ENCODE measurements around the gene ZNF384. TPM values are rescaled to one million over a fixed set of nuclear protein-coding genes. Genes with fewer than 3 reads are reported as not detected.

The ZNF384 gene
- total and polyA plus RNA-seq, 4 donors: 3.9 to 12.7 (median 10.0) TPM

DNA sequence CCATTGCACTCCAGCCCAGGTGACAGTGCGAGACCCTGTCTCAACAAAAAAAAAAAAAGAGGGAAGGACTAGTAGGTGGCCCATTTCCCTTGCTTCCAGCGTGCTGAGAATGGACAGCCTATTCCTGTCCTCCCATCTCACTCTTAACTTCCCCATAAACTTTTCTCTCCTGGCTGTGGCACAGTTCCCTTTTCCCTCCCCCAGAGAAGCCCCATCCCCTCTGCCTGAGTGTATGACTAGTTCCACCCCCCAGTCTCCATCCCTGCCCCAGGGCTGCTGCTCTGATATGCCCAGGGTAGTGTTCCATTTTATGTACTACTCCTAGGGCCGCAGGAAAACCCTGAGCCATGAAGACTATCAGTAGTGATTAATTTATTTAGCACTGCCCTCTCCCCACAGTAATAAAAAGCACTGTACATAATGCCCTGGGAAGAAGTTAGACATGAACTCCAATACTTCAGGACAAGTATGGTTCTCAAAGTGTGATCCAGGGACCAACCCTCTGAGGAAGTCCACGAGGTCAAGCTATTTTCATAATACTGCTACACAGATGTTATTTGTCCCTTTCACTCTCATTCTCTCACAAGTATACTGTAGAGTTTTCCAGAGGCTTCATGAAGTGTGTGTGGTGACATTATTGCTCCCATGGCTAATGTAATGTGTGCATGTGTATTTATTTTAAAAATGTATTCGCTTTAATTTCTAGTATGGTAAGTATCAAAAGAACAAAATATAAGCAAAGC lies 70.5 kb downstream of the ZNF384 start:
- WGBS: 84% methylated on average over 5 of the region's 5 CpGs
- Histone ChIP-seq H3K27ac (ENCODE audit: low read depth in 1 of 2, low read length in 2 of 2) (no peak overlapping the region), H3K9ac (ENCODE audit: low read depth in 1 of 2, low read length in 2 of 2) (no peak overlapping the region), H3K27me3 (ENCODE audit: control insufficient read depth in 4 of 4, insufficient read depth in 4 of 4, low read length in 3 of 4) (no peaks in the 10 kb centered on the region), H3K36me3 (ENCODE audit: control insufficient read depth in 4 of 4, insufficient read depth in 3 of 4, low read depth in 1 of 4, low read length in 3 of 4) (no peaks in the 10 kb centered on the region), H3K4me3 (ENCODE audit: low read depth in 1 of 3, low read length in 3 of 3) (no peak overlapping the region), H3K9me3 (ENCODE audit: control insufficient read depth in 4 of 4, low read length in 3 of 4) (no peaks in the 10 kb centered on the region), H3K4me1 (ENCODE audit: control insufficient read depth in 4 of 4, insufficient read depth in 4 of 4, low read length in 3 of 4) (peaks cover 8 to 17% (median 11%) of the 10 kb centered on the region in 4 donors)
- DNase-seq (ENCODE audit: low spot score): no peak
- TF ChIP-seq HNF4A (conservative IDR thresholded peaks at IDR 0.05): no peak
- no peak for TF ChIP-seq RAD21 (IDR thresholded peaks at IDR 0.05)
- no peak for TF ChIP-seq EGR1 (IDR thresholded peaks at IDR 0.05; ENCODE audit: low read depth in 2 of 2)
- TF ChIP-seq, protein P1, sequence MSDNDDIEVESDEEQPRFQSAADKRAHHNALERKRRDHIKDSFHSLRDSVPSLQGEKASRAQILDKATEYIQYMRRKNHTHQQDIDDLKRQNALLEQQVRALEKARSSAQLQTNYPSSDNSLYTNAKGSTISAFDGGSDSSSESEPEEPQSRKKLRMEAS (IDR thresholded peaks at IDR 0.05): no peak
- TF ChIP-seq JUND (IDR thresholded peaks at IDR 0.05): no peak
- no peak for TF ChIP-seq NR2F2 (IDR thresholded peaks at IDR 0.05)
- no peak for TF ChIP-seq YY1 (IDR thresholded peaks at IDR 0.05)
- TF ChIP-seq, protein P2, sequence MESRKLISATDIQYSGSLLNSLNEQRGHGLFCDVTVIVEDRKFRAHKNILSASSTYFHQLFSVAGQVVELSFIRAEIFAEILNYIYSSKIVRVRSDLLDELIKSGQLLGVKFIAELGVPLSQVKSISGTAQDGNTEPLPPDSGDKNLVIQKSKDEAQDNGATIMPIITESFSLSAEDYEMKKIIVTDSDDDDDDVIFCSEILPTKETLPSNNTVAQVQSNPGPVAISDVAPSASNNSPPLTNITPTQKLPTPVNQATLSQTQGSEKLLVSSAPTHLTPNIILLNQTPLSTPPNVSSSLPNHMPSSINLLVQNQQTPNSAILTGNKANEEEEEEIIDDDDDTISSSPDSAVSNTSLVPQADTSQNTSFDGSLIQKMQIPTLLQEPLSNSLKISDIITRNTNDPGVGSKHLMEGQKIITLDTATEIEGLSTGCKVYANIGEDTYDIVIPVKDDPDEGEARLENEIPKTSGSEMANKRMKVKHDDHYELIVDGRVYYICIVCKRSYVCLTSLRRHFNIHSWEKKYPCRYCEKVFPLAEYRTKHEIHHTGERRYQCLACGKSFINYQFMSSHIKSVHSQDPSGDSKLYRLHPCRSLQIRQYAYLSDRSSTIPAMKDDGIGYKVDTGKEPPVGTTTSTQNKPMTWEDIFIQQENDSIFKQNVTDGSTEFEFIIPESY (IDR thresholded peaks at IDR 0.05): no peak
- TF ChIP-seq, protein P3, sequence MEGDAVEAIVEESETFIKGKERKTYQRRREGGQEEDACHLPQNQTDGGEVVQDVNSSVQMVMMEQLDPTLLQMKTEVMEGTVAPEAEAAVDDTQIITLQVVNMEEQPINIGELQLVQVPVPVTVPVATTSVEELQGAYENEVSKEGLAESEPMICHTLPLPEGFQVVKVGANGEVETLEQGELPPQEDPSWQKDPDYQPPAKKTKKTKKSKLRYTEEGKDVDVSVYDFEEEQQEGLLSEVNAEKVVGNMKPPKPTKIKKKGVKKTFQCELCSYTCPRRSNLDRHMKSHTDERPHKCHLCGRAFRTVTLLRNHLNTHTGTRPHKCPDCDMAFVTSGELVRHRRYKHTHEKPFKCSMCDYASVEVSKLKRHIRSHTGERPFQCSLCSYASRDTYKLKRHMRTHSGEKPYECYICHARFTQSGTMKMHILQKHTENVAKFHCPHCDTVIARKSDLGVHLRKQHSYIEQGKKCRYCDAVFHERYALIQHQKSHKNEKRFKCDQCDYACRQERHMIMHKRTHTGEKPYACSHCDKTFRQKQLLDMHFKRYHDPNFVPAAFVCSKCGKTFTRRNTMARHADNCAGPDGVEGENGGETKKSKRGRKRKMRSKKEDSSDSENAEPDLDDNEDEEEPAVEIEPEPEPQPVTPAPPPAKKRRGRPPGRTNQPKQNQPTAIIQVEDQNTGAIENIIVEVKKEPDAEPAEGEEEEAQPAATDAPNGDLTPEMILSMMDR (IDR thresholded peaks at IDR 0.05; ENCODE audit: low read depth, low read length, missing input control): no peak

Small RNA genes lying within 50 kb of the gene (small RNA-seq; reads per million reads assigned to genes)
- not detected for gene RNU6-781P

Other genes with a start within 250 kb of the ZNF384 start
- under 1 TPM; 0.28 to 0.67 TPM for gene CD27, start 244.4 kb downstream of the ZNF384 start, total RNA-seq
- 1 to 10 TPM in 1 of 2 donors, under 1 TPM in 1; 0.58 to 2.5 TPM for gene CD27, start 244.4 kb downstream of the ZNF384 start, polyA plus RNA-seq
- gene TAPBPL, start 237.3 kb downstream of the ZNF384 start, total RNA-seq: 10 to 100 TPM in 1 of 2 donors, 1 to 10 TPM in 1; 9.5 to 32.9 TPM
- gene TAPBPL, start 237.3 kb downstream of the ZNF384 start, polyA plus RNA-seq: 10 to 100 TPM; 16.5 to 21.5 TPM
- 1 to 10 TPM; 5.8 to 6.4 TPM for gene VAMP1, start 218.7 kb downstream of the ZNF384 start, total RNA-seq
- gene VAMP1, start 218.7 kb downstream of the ZNF384 start, polyA plus RNA-seq: 1 to 10 TPM; 2.4 to 4.2 TPM
- 10 to 100 TPM; 37.6 to 38.6 TPM for gene MRPL51, start 196.1 kb downstream of the ZNF384 start, total RNA-seq
- gene MRPL51, start 196.1 kb downstream of the ZNF384 start, polyA plus RNA-seq: 100 to 1,000 TPM in 1 of 2 donors, 10 to 100 TPM in 1; 57.4 to 163 TPM
- 10 to 100 TPM in 1 of 2 donors, 1 to 10 TPM in 1; 10.0 to 55.1 TPM for gene NCAPD2, start 195.3 kb downstream of the ZNF384 start, total RNA-seq
- 1 to 10 TPM; 2.0 to 4.9 TPM for gene NCAPD2, start 195.3 kb downstream of the ZNF384 start, polyA plus RNA-seq
- 1,000 to 10,000 TPM; 1,234 to 1,389 TPM for gene GAPDH, start 154.9 kb downstream of the ZNF384 start, total RNA-seq
- 1,000 to 10,000 TPM; 1,299 to 2,082 TPM for gene GAPDH, start 154.9 kb downstream of the ZNF384 start, polyA plus RNA-seq
- 1 to 10 TPM; 4.8 to 5.9 TPM for gene IFFO1, start 133.3 kb downstream of the ZNF384 start, total RNA-seq
- gene IFFO1, start 133.3 kb downstream of the ZNF384 start, polyA plus RNA-seq: 1 to 10 TPM; 5.9 to 7.6 TPM
- 10 to 100 TPM in 1 of 2 donors, 1 to 10 TPM in 1; 4.8 to 22.3 TPM for gene NOP2, start 121.1 kb downstream of the ZNF384 start, total RNA-seq
- 10 to 100 TPM; 12.5 to 15.6 TPM for gene NOP2, start 121.1 kb downstream of the ZNF384 start, polyA plus RNA-seq
- 100 to 1,000 TPM; 101 TPM for gene CHD4, start 82.0 kb downstream of the ZNF384 start, total RNA-seq
- gene CHD4, start 82.0 kb downstream of the ZNF384 start, polyA plus RNA-seq: 10 to 100 TPM; 53.6 to 53.8 TPM
- gene LPAR5, start 53.4 kb downstream of the ZNF384 start, total RNA-seq: 1 to 10 TPM in 1 of 2 donors, under 1 TPM in 1; 0.84 to 2.0 TPM
- 1 to 10 TPM in 1 of 2 donors, under 1 TPM in 1; 0.58 to 1.3 TPM for gene LPAR5, start 53.4 kb downstream of the ZNF384 start, polyA plus RNA-seq
- 1 to 10 TPM in 1 of 2 donors, under 1 TPM in 1; 0.50 to 1.5 TPM for gene ACRBP, start 41.9 kb downstream of the ZNF384 start, total RNA-seq
- gene ACRBP, start 41.9 kb downstream of the ZNF384 start, polyA plus RNA-seq: under 1 TPM; 0.39 to 0.80 TPM
- 10 to 100 TPM; 14.9 to 15.5 TPM for gene ING4, start 26.3 kb downstream of the ZNF384 start, total RNA-seq
- gene ING4, start 26.3 kb downstream of the ZNF384 start, polyA plus RNA-seq: 10 to 100 TPM; 13.9 to 18.1 TPM
- not detected for gene PIANP, start 11.4 kb upstream of the ZNF384 start, total RNA-seq
- under 1 TPM in 1 of 2 donors, not detected in 1; 0.03 TPM for gene PIANP, start 11.4 kb upstream of the ZNF384 start, polyA plus RNA-seq
- 10 to 100 TPM; 26.0 to 31.3 TPM for gene COPS7A, start 34.7 kb upstream of the ZNF384 start, total RNA-seq
- gene COPS7A, start 34.7 kb upstream of the ZNF384 start, polyA plus RNA-seq: 10 to 100 TPM; 33.5 to 37.7 TPM
- 100 to 1,000 TPM in 1 of 2 donors, 10 to 100 TPM in 1; 59.6 to 131 TPM for gene MLF2, start 63.8 kb upstream of the ZNF384 start, total RNA-seq
- gene MLF2, start 63.8 kb upstream of the ZNF384 start, polyA plus RNA-seq: 100 to 1,000 TPM; 194 to 235 TPM
- 100 to 1,000 TPM in 1 of 2 donors, 10 to 100 TPM in 1; 26.3 to 106 TPM for gene PTMS, start 77.0 kb upstream of the ZNF384 start, total RNA-seq
- gene PTMS, start 77.0 kb upstream of the ZNF384 start, polyA plus RNA-seq: 100 to 1,000 TPM; 103 to 261 TPM
- under 1 TPM; 0.14 to 0.42 TPM for gene LAG3, start 83.1 kb upstream of the ZNF384 start, total RNA-seq
- gene LAG3, start 83.1 kb upstream of the ZNF384 start, polyA plus RNA-seq: 1 to 10 TPM in 1 of 2 donors, under 1 TPM in 1; 0.53 to 1.2 TPM
- gene CD4, start 100.2 kb upstream of the ZNF384 start, total RNA-seq: 10 to 100 TPM; 22.5 to 44.8 TPM
- 10 to 100 TPM; 15.9 to 41.5 TPM for gene CD4, start 100.2 kb upstream of the ZNF384 start, polyA plus RNA-seq
- gene GPR162, start 132.4 kb upstream of the ZNF384 start, total RNA-seq: 1 to 10 TPM in 1 of 2 donors, under 1 TPM in 1; 0.59 to 2.1 TPM
- gene GPR162, start 132.4 kb upstream of the ZNF384 start, polyA plus RNA-seq: 1 to 10 TPM; 1.4 to 2.4 TPM
- gene P3H3, start 139.0 kb upstream of the ZNF384 start, total RNA-seq: 1 to 10 TPM; 1.5 to 1.9 TPM
- 1 to 10 TPM in 1 of 2 donors, under 1 TPM in 1; 0.42 to 1.7 TPM for gene P3H3, start 139.0 kb upstream of the ZNF384 start, polyA plus RNA-seq
- under 1 TPM in 1 of 2 donors, not detected in 1; under 0.01 TPM for gene GNB3, start 151.6 kb upstream of the ZNF384 start, total RNA-seq
- under 1 TPM in 1 of 2 donors, not detected in 1; 0.12 TPM for gene GNB3, start 151.6 kb upstream of the ZNF384 start, polyA plus RNA-seq
- 10 to 100 TPM in 1 of 2 donors, under 1 TPM in 1; 0.25 to 26.0 TPM for gene CDCA3, start 161.9 kb upstream of the ZNF384 start, total RNA-seq
- 1 to 10 TPM; 1.3 to 3.9 TPM for gene CDCA3, start 161.9 kb upstream of the ZNF384 start, polyA plus RNA-seq
- gene USP5, start 162.8 kb upstream of the ZNF384 start, total RNA-seq: 10 to 100 TPM; 39.8 to 41.0 TPM
- gene USP5, start 162.8 kb upstream of the ZNF384 start, polyA plus RNA-seq: 10 to 100 TPM; 15.2 to 31.6 TPM
- gene TPI1, start 178.2 kb upstream of the ZNF384 start, total RNA-seq: 100 to 1,000 TPM; 190 to 252 TPM
- gene TPI1, start 178.2 kb upstream of the ZNF384 start, polyA plus RNA-seq: 100 to 1,000 TPM; 540 to 547 TPM
- 1 to 10 TPM; 3.2 to 4.3 TPM for gene SPSB2, start 183.9 kb upstream of the ZNF384 start, total RNA-seq
- 1 to 10 TPM; 3.9 to 4.6 TPM for gene SPSB2, start 183.9 kb upstream of the ZNF384 start, polyA plus RNA-seq
- gene LRRC23, start 215.4 kb upstream of the ZNF384 start, total RNA-seq: 1 to 10 TPM; 2.0 to 3.6 TPM
- 1 to 10 TPM in 1 of 2 donors, under 1 TPM in 1; 0.92 to 2.3 TPM for gene LRRC23, start 215.4 kb upstream of the ZNF384 start, polyA plus RNA-seq
- gene ENO2, start 225.2 kb upstream of the ZNF384 start, total RNA-seq: 1 to 10 TPM; 1.1 to 3.1 TPM
- 1 to 10 TPM; 1.3 to 1.6 TPM for gene ENO2, start 225.2 kb upstream of the ZNF384 start, polyA plus RNA-seq
- 10 to 100 TPM in 1 of 2 donors, 1 to 10 TPM in 1; 3.6 to 10.2 TPM for gene ATN1, start 238.6 kb upstream of the ZNF384 start, total RNA-seq
- gene ATN1, start 238.6 kb upstream of the ZNF384 start, polyA plus RNA-seq: 10 to 100 TPM in 1 of 2 donors, 1 to 10 TPM in 1; 5.6 to 12.6 TPM

Measured in liver (tissue), 10 donors.